ENCODE measurements around the gene AMPH.

The AMPH gene

GRCh38 chr7:38432080-38432479, 199.1 kb downstream of the AMPH start:
- DNase-seq: no peak
- no peaks in the 10 kb centered on the region for H3K27me3 ChIP-seq (replicated peaks in 2 of 5; ENCODE audit: control insufficient read depth in 4 of 5, insufficient read depth in 5 of 5, low read length in 4 of 5)
- H3K36me3 ChIP-seq (ENCODE audit: control insufficient read depth in 4 of 4, insufficient read depth in 4 of 4, low read length in 3 of 4): no peaks in the 10 kb centered on the region
- no peak overlapping the region for H3K4me3 ChIP-seq (ENCODE audit: control insufficient read depth in 1 of 7, extremely low read depth in 1 of 7, insufficient read depth in 4 of 7, low read depth in 2 of 7, low read length in 6 of 7)
- H3K27ac ChIP-seq (ENCODE audit: insufficient read depth in 1 of 2, low read depth in 1 of 2, low read length in 2 of 2, poor library complexity in 1 of 2, severe bottlenecking in 2 of 2): no peak overlapping the region
- H3K4me1 ChIP-seq (ENCODE audit: control extremely low read depth in 1 of 4, control insufficient read depth in 4 of 4, insufficient read depth in 4 of 4, low read length in 3 of 4): no peaks in the 10 kb centered on the region
- WGBS (ENCODE audit: insufficient coverage): no CpG with 5 or more reads among the region's 1 CpG
- ChIA-PET POLR2A (no interaction called here), CTCF (no interaction called here)
- H3K9me3 ChIP-seq (ENCODE audit: control extremely low read depth in 1 of 5, control insufficient read depth in 4 of 5, insufficient read depth in 2 of 5, low read depth in 1 of 5, low read length in 4 of 5): no peaks in the 10 kb centered on the region

- ChIA-PET CTCF (interaction anchor here (1.0 kb wide), 1 partner anchor 20 kb away, joined by 3 read pairs; no protein-coding TSS in a partner anchor), POLR2A (no interaction called here)
- no peaks in the 10 kb centered on the region for H3K36me3 ChIP-seq (ENCODE audit: control insufficient read depth in 4 of 4, insufficient read depth in 4 of 4, low read length in 3 of 4)
- no peaks in the 10 kb centered on the region for H3K9me3 ChIP-seq (ENCODE audit: control extremely low read depth in 1 of 5, control insufficient read depth in 4 of 5, insufficient read depth in 2 of 5, low read depth in 1 of 5, low read length in 4 of 5)
- no peak for DNase-seq
- 100% methylated on average over 5 of the region's 7 CpGs for WGBS (ENCODE audit: insufficient coverage)
- peaks cover 0 to 3% (median under 1%) of the 10 kb centered on the region in 4 experiments for H3K4me1 ChIP-seq (ENCODE audit: control extremely low read depth in 1 of 4, control insufficient read depth in 4 of 4, insufficient read depth in 4 of 4, low read length in 3 of 4)
- H3K27ac ChIP-seq (ENCODE audit: insufficient read depth in 1 of 2, low read depth in 1 of 2, low read length in 2 of 2, poor library complexity in 1 of 2, severe bottlenecking in 2 of 2): no peak overlapping the region
- no peak overlapping the region for H3K4me3 ChIP-seq (ENCODE audit: control insufficient read depth in 1 of 7, extremely low read depth in 1 of 7, insufficient read depth in 4 of 7, low read depth in 2 of 7, low read length in 6 of 7)
- no peaks in the 10 kb centered on the region for H3K27me3 ChIP-seq (replicated peaks in 2 of 5; ENCODE audit: control insufficient read depth in 4 of 5, insufficient read depth in 5 of 5, low read length in 4 of 5)
Measured at GRCh38 chr7:38429057-38429456, 202.1 kb downstream of the AMPH start.

- H3K4me3 ChIP-seq (ENCODE audit: control insufficient read depth in 1 of 7, extremely low read depth in 1 of 7, insufficient read depth in 4 of 7, low read depth in 2 of 7, low read length in 6 of 7): no peak overlapping the region
- H3K27me3 ChIP-seq (replicated peaks in 2 of 5; ENCODE audit: control insufficient read depth in 4 of 5, insufficient read depth in 5 of 5, low read length in 4 of 5): no peaks in the 10 kb centered on the region
- H3K4me1 ChIP-seq (ENCODE audit: control extremely low read depth in 1 of 4, control insufficient read depth in 4 of 4, insufficient read depth in 4 of 4, low read length in 3 of 4): peaks cover 0 to 3% (median under 1%) of the 10 kb centered on the region in 4 experiments
- ChIA-PET CTCF (interaction anchor here (1.0 kb wide), 1 partner anchor 19 kb away, joined by 3 read pairs; no protein-coding TSS in a partner anchor), POLR2A (no interaction called here)
- H3K9me3 ChIP-seq (ENCODE audit: control extremely low read depth in 1 of 5, control insufficient read depth in 4 of 5, insufficient read depth in 2 of 5, low read depth in 1 of 5, low read length in 4 of 5): no peaks in the 10 kb centered on the region
- 100% methylated on average over 1 of the region's 1 CpG for WGBS (ENCODE audit: insufficient coverage)
- no peak for DNase-seq
- no peaks in the 10 kb centered on the region for H3K36me3 ChIP-seq (ENCODE audit: control insufficient read depth in 4 of 4, insufficient read depth in 4 of 4, low read length in 3 of 4)
- H3K27ac ChIP-seq (ENCODE audit: insufficient read depth in 1 of 2, low read depth in 1 of 2, low read length in 2 of 2, poor library complexity in 1 of 2, severe bottlenecking in 2 of 2): no peak overlapping the region
Measured at GRCh38 chr7:38428041-38428440, 203.1 kb downstream of the AMPH start.

GRCh38 chr7:38427279-38427955, 203.8 kb downstream of the AMPH start:
- no peak for DNase-seq
- Histone ChIP-seq H3K9me3 (ENCODE audit: control extremely low read depth in 1 of 5, control insufficient read depth in 4 of 5, insufficient read depth in 2 of 5, low read depth in 1 of 5, low read length in 4 of 5) (peaks cover 0 to 1% (median 0%) of the 10 kb centered on the region in 5 experiments), H3K36me3 (ENCODE audit: control insufficient read depth in 4 of 4, insufficient read depth in 4 of 4, low read length in 3 of 4) (no peaks in the 10 kb centered on the region), H3K4me3 (ENCODE audit: control insufficient read depth in 1 of 7, extremely low read depth in 1 of 7, insufficient read depth in 4 of 7, low read depth in 2 of 7, low read length in 6 of 7) (no peak overlapping the region), H3K4me1 (ENCODE audit: control extremely low read depth in 1 of 4, control insufficient read depth in 4 of 4, insufficient read depth in 4 of 4, low read length in 3 of 4) (peaks cover 0 to 3% (median under 1%) of the 10 kb centered on the region in 4 experiments), H3K27me3 (replicated peaks in 2 of 5; ENCODE audit: control insufficient read depth in 4 of 5, insufficient read depth in 5 of 5, low read length in 4 of 5) (no peaks in the 10 kb centered on the region), H3K27ac (ENCODE audit: insufficient read depth in 1 of 2, low read depth in 1 of 2, low read length in 2 of 2, poor library complexity in 1 of 2, severe bottlenecking in 2 of 2) (no peak overlapping the region)
- ChIA-PET POLR2A (no interaction called here), CTCF (no interaction called here)
- 100% methylated on average over 2 of the region's 4 CpGs for WGBS (ENCODE audit: insufficient coverage)

- no peak overlapping the region for H3K4me3 ChIP-seq (ENCODE audit: control insufficient read depth in 1 of 7, extremely low read depth in 1 of 7, insufficient read depth in 4 of 7, low read depth in 2 of 7, low read length in 6 of 7)
- H3K4me1 ChIP-seq (ENCODE audit: control extremely low read depth in 1 of 4, control insufficient read depth in 4 of 4, insufficient read depth in 4 of 4, low read length in 3 of 4): peaks cover 0 to 3% (median under 1%) of the 10 kb centered on the region in 4 experiments
- H3K27me3 ChIP-seq (replicated peaks in 2 of 5; ENCODE audit: control insufficient read depth in 4 of 5, insufficient read depth in 5 of 5, low read length in 4 of 5): peaks cover 0 to 3% (median 0%) of the 10 kb centered on the region in 5 experiments
- DNase-seq: peak in 1 of 3 donors; percentile 2
- H3K36me3 ChIP-seq (ENCODE audit: control insufficient read depth in 4 of 4, insufficient read depth in 4 of 4, low read length in 3 of 4): no peaks in the 10 kb centered on the region
- WGBS (ENCODE audit: insufficient coverage): no CpG with 5 or more reads among the region's 2 CpGs
- H3K27ac ChIP-seq (ENCODE audit: insufficient read depth in 1 of 2, low read depth in 1 of 2, low read length in 2 of 2, poor library complexity in 1 of 2, severe bottlenecking in 2 of 2): no peak overlapping the region
- CTCF ChIA-PET: no interaction called here
- POLR2A ChIA-PET: no interaction called here
- peaks cover 0 to 1% (median 0%) of the 10 kb centered on the region in 5 experiments for H3K9me3 ChIP-seq (ENCODE audit: control extremely low read depth in 1 of 5, control insufficient read depth in 4 of 5, insufficient read depth in 2 of 5, low read depth in 1 of 5, low read length in 4 of 5)
Measured at GRCh38 chr7:38425509-38425908, 205.7 kb downstream of the AMPH start.

- peaks cover 0 to 3% (median under 1%) of the 10 kb centered on the region in 4 experiments for H3K4me1 ChIP-seq (ENCODE audit: control extremely low read depth in 1 of 4, control insufficient read depth in 4 of 4, insufficient read depth in 4 of 4, low read length in 3 of 4)
- no CpG with 5 or more reads among the region's 3 CpGs for WGBS (ENCODE audit: insufficient coverage)
- peaks cover 0 to 3% (median 0%) of the 10 kb centered on the region in 5 experiments for H3K27me3 ChIP-seq (replicated peaks in 2 of 5; ENCODE audit: control insufficient read depth in 4 of 5, insufficient read depth in 5 of 5, low read length in 4 of 5)
- ChIA-PET POLR2A (no interaction called here), CTCF (no interaction called here)
- no peak overlapping the region for H3K4me3 ChIP-seq (ENCODE audit: control insufficient read depth in 1 of 7, extremely low read depth in 1 of 7, insufficient read depth in 4 of 7, low read depth in 2 of 7, low read length in 6 of 7)
- DNase-seq: no peak
- peaks cover 0 to 1% (median 0%) of the 10 kb centered on the region in 5 experiments for H3K9me3 ChIP-seq (ENCODE audit: control extremely low read depth in 1 of 5, control insufficient read depth in 4 of 5, insufficient read depth in 2 of 5, low read depth in 1 of 5, low read length in 4 of 5)
- H3K36me3 ChIP-seq (ENCODE audit: control insufficient read depth in 4 of 4, insufficient read depth in 4 of 4, low read length in 3 of 4): no peaks in the 10 kb centered on the region
- no peak overlapping the region for H3K27ac ChIP-seq (ENCODE audit: insufficient read depth in 1 of 2, low read depth in 1 of 2, low read length in 2 of 2, poor library complexity in 1 of 2, severe bottlenecking in 2 of 2)
Measured at GRCh38 chr7:38424750-38425463, 206.3 kb downstream of the AMPH start.

GRCh38 chr7:38413784-38414183, 217.4 kb downstream of the AMPH start:
- H3K4me1 ChIP-seq (ENCODE audit: control extremely low read depth in 1 of 4, control insufficient read depth in 4 of 4, insufficient read depth in 4 of 4, low read length in 3 of 4): peaks cover 0 to 15% (median 13%) of the 10 kb centered on the region in 4 experiments
- DNase-seq: peak in 2 of 3 donors; percentile 69 to 83
- no peaks in the 10 kb centered on the region for H3K27me3 ChIP-seq (replicated peaks in 2 of 5; ENCODE audit: control insufficient read depth in 4 of 5, insufficient read depth in 5 of 5, low read length in 4 of 5)
- no peaks in the 10 kb centered on the region for H3K9me3 ChIP-seq (ENCODE audit: control extremely low read depth in 1 of 5, control insufficient read depth in 4 of 5, insufficient read depth in 2 of 5, low read depth in 1 of 5, low read length in 4 of 5)
- 19% methylated on average over 3 of the region's 3 CpGs for WGBS (ENCODE audit: insufficient coverage)
- POLR2A ChIA-PET: no interaction called here
- no peaks in the 10 kb centered on the region for H3K36me3 ChIP-seq (ENCODE audit: control insufficient read depth in 4 of 4, insufficient read depth in 4 of 4, low read length in 3 of 4)
- no peak overlapping the region for H3K27ac ChIP-seq (ENCODE audit: insufficient read depth in 1 of 2, low read depth in 1 of 2, low read length in 2 of 2, poor library complexity in 1 of 2, severe bottlenecking in 2 of 2)
- H3K4me3 ChIP-seq (ENCODE audit: control insufficient read depth in 1 of 7, extremely low read depth in 1 of 7, insufficient read depth in 4 of 7, low read depth in 2 of 7, low read length in 6 of 7): no peak overlapping the region
- CTCF ChIA-PET: no interaction called here

Data from common myeloid progenitor, CD34-positive (primary cell).